C4-2B (cell line): ENCODE data around the gene SEC11C.
A peak's percentile ranks its signal among the peaks of the same experiment; 100 is the strongest.

ENCODE experiments used
- H3K27ac ChIP-seq: fragments of 450-650 bp; 2 replicates; pipeline ENCODE4 v1.5.1; 2017
- CTCF ChIP-seq: fragments of 450-650 bp; conservative IDR thresholded peaks from 2 replicates; pipeline ENCODE4 v1.5.1; 2017; ENCODE audit warnings: mild to moderate bottlenecking
- ZFX ChIP-seq: fragments of 450-650 bp; IDR thresholded peaks from 2 replicates; pipeline ENCODE4 v1.6.1; 2017

The SEC11C gene

GRCh38 chr18:59139615-59140301 is at the start of gene SEC11C:
Gene SEC11C (plus strand): TSS chr18:59139884. CDS start chr18:59139949, 65 bp downstream.
- H3K27ac ChIP-seq = peak within 1 kb of the TSS; percentile 72
- peak; percentile 40; the same call in 1 of the 2 replicates for TF ChIP-seq ZFX
- TF ChIP-seq CTCF = no peak

GRCh38 chr18:59090966-59091603 is 48.6 kb upstream of the SEC11C start:
- H3K27ac ChIP-seq = no peak overlapping the region
- TF ChIP-seq ZFX = no peak

- no peak overlapping the region for H3K27ac ChIP-seq
- no peak for TF ChIP-seq CTCF
- no peak for TF ChIP-seq ZFX
These were observed 46.0 kb upstream of the SEC11C start for GRCh38 chr18:59093668-59094067.

GRCh38 chr18:59094569-59094968 is 45.1 kb upstream of the SEC11C start:
- TF ChIP-seq CTCF = no peak
- H3K27ac ChIP-seq = no peak overlapping the region

- H3K27ac ChIP-seq = peak overlapping the region; percentile 43
These were observed 43.4 kb upstream of the SEC11C start for GRCh38 chr18:59096098-59096789.

GRCh38 chr18:59101830-59102414 is 37.8 kb upstream of the SEC11C start:
- no peak overlapping the region for H3K27ac ChIP-seq
- TF ChIP-seq CTCF (no peak), ZFX (no peak)

More at GRCh38 chr18:59096098-59096789, 43.4 kb upstream of the SEC11C start:
- TF ChIP-seq ZFX (no peak), CTCF (no peak)

GRCh38 chr18:59109375-59109774 is 30.3 kb upstream of the SEC11C start:
- no peak overlapping the region for H3K27ac ChIP-seq
- no peak for TF ChIP-seq ZFX
- no peak for TF ChIP-seq CTCF
